ENCODE data around the gene CCDC90B.
"Not testable (repeated sequence)": the region's sequence is repeated elsewhere in the genome, so short reads cannot be mapped to it uniquely, and the experiment has no call there.

Gene CCDC90B

GRCh38 chr11:83285151-83285770 is 906 bp downstream of the CCDC90B start:
- DNase-seq, result no peak

GRCh38 chr11:83284501-83285150 is 1.5 kb downstream of the CCDC90B start:
- no peak for DNase-seq

GRCh38 chr11:83282084-83282716 is 4.0 kb downstream of the CCDC90B start:
- DNase-seq, result no peak

DNA sequence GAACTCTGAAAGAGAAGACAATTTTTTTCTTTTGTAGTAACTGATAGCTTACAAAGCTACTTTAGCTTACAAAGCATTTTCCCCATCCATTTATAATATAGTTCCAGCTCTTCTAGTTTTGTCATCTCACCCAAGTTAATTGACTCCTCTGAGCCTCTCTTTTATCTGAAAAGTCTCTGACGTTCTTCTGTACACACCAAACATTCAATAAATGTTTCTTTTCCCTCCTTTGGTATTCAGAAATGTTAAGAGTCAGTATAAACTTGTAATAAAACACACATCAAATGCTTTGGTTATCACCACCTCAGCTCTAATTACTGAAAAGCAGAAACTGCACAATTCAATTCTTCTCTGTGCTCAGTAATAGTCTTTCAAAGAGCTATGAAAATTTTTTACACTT is 5.9 kb downstream of the CCDC90B start:
- DNase-seq, result no peak

DNA sequence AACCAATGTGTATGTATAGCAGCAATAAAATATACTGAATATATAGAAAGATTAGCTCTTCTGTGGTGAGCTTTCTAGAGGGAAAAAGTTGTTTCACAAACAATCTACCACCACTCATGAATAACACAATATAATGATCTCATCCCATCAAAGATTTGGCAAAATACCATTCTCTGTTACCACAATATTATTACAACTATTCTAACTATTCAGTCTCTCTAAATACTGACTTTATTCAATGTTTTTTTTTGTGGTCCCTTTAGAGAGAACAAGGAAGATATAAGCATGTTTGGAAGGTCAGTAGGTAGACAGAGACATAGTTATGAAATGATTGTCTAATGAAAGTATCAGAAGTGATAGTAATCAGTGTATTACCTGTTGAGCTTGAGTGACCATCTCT is 7.8 kb downstream of the CCDC90B start:
- no peak for DNase-seq

DNA sequence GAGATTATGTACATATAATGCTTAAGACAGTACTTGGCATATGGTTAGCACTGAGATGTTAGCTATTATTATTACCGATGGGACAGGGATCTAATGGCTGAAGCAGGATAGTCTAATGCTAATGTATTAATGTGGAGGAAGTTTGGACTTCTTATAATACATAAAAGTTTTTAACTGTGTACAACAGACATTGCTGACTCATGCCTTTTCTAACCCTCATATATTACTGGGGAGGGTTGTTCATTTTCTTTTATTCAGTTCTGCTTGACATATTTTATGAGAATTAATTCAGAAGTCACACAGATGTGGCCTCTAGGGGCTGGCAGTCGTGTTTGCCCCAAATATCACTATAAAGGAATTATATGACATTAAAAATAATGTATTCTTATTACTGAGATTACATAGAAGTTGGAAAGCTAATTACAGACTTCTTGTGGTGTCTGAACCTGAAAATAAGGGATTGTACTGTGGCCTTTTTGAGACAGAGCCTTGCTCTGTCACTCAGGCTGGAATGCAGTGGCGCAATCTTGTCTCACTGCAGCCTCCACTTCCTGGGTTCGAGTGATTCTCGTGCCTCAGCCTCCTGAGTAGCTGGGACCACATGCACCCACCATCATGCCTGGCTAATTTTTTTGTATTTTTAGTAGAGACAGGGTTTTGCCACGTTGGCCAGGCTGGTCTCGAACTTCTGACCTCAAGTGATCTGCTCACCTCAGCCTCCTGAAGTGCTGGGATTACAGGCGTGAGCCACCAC is 10.1 kb downstream of the CCDC90B start:
- no peak for DNase-seq

- no peak for DNase-seq
Observed at GRCh38 chr11:83272627-83273026, 13.5 kb downstream of the CCDC90B start.

- DNase-seq, result not testable (repeated sequence)
Observed at GRCh38 chr11:83271734-83272133, 14.4 kb downstream of the CCDC90B start.

GRCh38 chr11:83269080-83269479 is 17.1 kb downstream of the CCDC90B start:
- DNase-seq, result not testable (repeated sequence)

- no peak for DNase-seq
Observed at GRCh38 chr11:83265331-83265730, 20.8 kb downstream of the CCDC90B start.

- no peak for DNase-seq
Observed at GRCh38 chr11:83259559-83259958, 26.6 kb downstream of the CCDC90B start.

GRCh38 chr11:83257761-83258168 is 28.4 kb downstream of the CCDC90B start:
- DNase-seq, result no peak

- no peak for DNase-seq
Observed at GRCh38 chr11:83256602-83257340, 29.4 kb downstream of the CCDC90B start.

- DNase-seq, result no peak
Observed at GRCh38 chr11:83255366-83255765, 30.8 kb downstream of the CCDC90B start.

GRCh38 chr11:83252941-83253340 is 33.2 kb downstream of the CCDC90B start:
- DNase-seq, result no peak

DNA sequence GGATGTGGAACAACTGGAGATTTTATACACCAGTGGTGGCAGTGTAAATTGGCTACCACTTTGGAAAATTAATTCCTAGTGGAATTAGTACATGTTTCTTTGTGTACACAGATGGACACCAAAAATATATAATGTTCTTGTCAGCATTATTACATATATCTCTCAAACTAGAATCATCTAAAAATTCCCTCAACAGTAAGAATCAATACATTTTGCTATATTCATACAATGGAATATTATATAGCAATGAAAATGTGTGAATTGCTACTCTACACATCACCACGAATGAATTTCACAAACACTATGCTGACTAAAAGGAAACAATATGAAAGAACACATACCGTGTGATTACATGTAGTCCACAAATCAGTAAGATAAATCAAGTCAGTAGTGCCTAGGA is 33.9 kb downstream of the CCDC90B start:
- DNase-seq, result no peak

DNA sequence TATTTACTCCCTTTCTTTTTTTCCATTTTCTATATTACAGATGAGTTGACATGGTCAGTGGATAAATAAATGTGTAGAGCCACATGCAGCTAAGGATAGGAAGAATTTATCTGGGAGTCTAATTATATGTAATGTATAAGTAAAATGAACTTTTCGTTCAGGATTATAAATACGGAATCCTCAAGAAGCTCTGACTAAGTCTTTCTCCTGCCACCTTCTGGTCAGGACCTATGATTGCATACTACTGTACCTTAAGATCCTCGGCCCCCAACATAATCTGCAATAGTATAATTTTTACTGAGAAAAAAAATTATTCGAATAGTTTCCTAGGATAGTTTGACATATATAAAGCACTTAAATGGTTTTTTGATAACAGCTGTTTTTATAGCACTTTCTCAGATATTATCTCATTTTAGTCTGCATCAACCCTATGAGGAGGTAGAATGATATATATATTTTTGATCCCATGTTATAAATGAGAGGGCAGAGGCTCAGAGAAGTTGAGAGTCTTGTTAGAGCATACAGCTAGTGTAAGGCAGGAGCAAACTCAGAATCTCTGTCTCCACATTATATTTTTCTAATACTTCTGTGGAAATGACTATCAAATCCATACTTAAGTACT is 36.1 kb downstream of the CCDC90B start:
- no peak for DNase-seq

DNA sequence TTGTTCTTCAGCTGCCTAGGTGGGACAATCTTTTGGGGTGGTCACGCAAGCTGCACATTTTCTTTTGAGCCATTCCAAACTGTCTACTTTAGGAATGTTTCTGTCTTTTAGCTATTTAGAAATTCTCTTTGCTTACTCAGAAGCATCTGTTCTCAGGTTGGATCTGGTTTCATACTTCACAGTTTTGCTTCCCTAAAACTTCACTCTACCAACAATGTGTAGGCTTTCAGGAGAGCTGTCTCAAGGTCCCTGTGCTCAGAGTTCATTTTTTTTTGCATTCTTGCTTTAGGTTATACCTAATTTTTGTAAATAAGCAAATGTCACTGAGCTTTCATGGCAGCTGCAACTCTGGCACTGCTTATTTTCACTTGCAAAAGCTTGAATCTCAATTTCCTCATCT is 36.7 kb downstream of the CCDC90B start:
- DNase-seq, result no peak

DNA sequence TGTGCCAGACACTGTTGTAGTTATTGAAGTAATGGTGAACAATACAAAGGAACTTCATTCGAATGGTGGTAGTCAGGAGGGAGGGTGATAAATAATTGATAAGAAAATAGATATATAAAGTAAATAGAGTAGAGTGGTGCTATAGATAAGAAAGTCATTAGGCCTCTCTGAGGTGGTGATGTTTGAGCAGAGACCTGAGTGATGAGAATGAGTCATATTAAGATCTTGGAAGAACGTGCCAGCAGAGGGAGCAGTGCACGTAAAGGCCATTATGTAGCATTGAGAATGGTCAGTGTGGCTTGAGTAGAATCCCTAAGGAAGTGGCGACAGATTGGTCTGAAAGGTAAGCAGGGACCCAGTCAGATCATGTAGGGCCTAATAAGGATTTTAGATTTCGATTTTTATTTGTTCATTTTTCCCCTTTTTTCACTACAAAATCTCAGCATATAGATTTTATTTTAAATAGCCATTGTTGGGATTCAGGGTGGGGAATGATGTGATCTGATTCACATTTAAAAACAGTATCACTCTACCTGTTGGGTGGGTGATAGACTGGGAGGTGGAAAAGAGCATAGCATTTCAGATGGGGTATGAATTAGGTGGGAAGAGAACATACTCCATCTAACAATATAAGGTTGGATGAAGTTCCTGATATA is 44.7 kb downstream of the CCDC90B start:
- DNase-seq, result no peak

DNA sequence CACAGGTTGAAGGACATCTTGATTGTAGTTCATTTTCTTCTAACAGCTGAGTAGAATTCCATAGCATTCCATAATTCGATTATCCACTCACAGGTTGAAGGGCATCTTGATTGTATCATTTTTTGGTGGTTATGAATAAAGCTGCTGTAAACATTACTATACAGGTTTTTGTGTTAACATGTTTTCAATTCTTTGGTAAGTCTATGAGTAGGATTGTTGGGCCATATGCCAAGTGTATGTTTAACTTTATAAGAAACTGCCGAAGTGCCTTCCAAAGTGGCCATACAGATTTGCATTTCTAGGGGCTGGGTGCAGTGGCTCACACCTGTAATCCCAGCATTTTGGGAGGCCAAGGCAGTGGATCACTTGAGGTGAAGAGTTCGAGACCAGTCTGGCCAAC is 48.1 kb downstream of the CCDC90B start:
- no peak for DNase-seq

GRCh38 chr11:83235825-83236224 is 50.3 kb downstream of the CCDC90B start:
- DNase-seq, result no peak

GRCh38 chr11:83223457-83223856 is 62.7 kb downstream of the CCDC90B start:
- no peak for DNase-seq
